Mucosa of stomach (tissue), 1 donor: Measurements from ENCODE around the gene ARHGAP6.

Experiments
- H3K27me3 ChIP-seq: one replicate; pipeline ENCODE4 v1.7.0; 2013; ENCODE audit warnings: mild to moderate bottlenecking, low read length; ENCODE audit not compliant: control insufficient read depth, insufficient read depth
- H3K36me3 ChIP-seq: one replicate; pipeline ENCODE4 v1.7.0; 2013; ENCODE audit warnings: low read length; ENCODE audit not compliant: control insufficient read depth, insufficient read depth
- H3K4me1 ChIP-seq: one replicate; pipeline ENCODE4 v1.7.0; 2013; ENCODE audit warnings: mild to moderate bottlenecking, low read length; ENCODE audit not compliant: control insufficient read depth, insufficient read depth
- H3K4me3 ChIP-seq: one replicate; pipeline ENCODE4 v1.7.0; 2013; ENCODE audit warnings: low read length
- H3K9ac ChIP-seq: one replicate; pipeline ENCODE4 v1.7.0; 2013; ENCODE audit warnings: mild to moderate bottlenecking, low read length, moderate library complexity
- H3K9me3 ChIP-seq: one replicate; pipeline ENCODE4 v1.7.0; 2013; ENCODE audit warnings: mild to moderate bottlenecking, low read length, moderate library complexity; ENCODE audit not compliant: control insufficient read depth
- donor health status: Pancreatic carcinoma.

ARHGAP6 gene

DNA sequence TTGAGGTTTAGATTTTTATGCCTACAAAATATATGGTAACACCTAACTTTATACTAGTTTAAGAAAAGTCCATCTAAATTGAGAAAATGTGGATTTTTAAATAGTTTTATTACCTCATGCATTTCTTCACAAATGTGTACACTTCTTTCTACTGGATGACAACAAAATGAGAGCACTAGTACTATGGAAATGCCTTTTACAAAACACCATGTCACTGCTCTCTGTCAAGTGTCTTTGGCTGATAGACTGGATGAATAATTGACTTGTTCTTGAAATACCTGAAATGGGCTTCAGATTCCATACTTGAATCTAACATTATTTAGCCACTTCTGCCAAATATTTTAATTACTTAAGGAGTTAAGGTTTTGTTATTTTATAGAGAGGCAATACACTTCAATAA is 323.0 kb downstream of the ARHGAP6 start:
- Histone ChIP-seq H3K36me3 (no peaks in the 10 kb centered on the region), H3K9ac (no peak overlapping the region), H3K9me3 (no peaks in the 10 kb centered on the region), H3K4me3 (no peak overlapping the region), H3K4me1 (peaks cover 17% of the 10 kb centered on the region), H3K27me3 (no peaks in the 10 kb centered on the region)

DNA sequence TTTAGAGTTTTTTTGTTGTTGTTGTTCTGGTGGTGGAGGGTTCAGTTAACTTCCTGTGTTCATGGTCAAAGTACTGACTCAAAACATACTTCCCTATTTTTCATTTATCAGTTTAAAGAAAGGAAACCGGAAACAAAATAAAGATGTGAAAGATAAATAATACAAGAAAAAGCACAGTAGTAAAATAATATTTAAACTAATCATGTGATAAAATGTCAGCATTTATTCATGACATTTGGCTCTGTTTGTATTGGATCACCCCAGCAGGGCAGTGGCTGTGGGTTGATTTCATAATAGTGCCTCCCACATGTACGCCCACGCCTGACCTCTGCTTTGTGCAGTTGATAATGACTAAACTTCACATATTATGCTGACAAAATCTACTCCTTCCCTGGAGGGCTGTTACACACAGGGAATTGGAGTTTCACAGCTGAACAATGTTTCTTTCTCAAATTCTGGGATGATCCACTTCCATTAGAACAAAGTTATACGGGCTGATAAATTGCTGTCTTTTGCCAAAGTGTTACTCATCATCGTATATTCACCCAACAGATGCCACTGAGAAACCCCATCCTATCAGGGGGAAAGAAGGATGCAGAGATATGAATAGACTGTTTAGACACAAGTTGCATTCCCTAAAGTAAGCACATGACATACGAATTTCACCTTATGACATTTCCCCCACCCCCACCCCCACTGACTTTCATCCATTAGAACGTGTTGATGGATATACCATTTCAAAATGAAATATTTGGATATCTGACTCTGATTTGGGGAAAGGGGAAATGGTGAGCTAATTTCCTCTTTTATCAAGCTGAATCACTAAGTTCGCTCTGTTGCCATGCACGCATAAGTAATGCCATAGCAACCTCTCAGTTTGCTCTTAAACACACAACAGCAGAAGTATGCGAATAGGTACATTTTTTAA is 324.2 kb downstream of the ARHGAP6 start:
- no peaks in the 10 kb centered on the region for H3K27me3 ChIP-seq
- H3K4me3 ChIP-seq = no peak overlapping the region

DNA sequence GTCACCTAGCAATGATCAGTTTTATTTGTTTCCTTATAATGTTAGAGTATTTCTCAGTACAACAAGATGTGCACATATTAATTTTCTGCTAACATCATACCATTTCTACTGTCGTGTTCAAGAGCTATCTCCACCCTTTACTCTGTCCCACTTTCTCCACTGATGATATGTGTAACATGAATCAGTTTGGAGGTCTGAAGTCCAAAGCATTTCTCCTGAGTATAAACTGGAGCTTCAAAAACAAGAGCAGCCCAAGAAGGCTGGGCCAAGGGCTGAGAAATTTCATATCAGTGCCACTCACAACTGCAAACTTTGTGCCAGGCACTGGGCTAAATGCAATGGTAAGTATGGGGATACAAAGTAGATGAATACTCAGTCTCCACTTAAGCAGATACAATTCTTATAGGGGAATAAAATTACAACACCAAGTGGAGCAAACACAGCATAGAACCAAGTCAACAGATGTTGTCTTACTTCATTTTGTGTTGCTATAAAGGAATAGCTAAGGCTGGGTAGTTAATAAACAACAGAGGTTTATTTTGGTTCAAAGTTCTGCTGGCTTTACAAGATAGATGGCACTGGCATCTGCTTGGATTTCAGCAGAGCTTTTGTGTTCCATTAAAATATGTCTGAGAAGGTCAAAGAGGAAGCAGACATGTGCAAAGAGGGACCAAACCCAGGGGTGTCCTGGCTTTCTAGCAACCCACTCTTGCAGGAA is 328.3 kb downstream of the ARHGAP6 start:
- Histone ChIP-seq H3K36me3 (no peaks in the 10 kb centered on the region), H3K4me1 (peaks cover 21% of the 10 kb centered on the region), H3K9me3 (no peaks in the 10 kb centered on the region), H3K4me3 (no peak overlapping the region), H3K27me3 (no peaks in the 10 kb centered on the region), H3K9ac (no peak overlapping the region)

More for the DNA sequence above, 324.2 kb downstream of the ARHGAP6 start:
- Histone ChIP-seq H3K4me1 (peaks cover 21% of the 10 kb centered on the region), H3K9me3 (no peaks in the 10 kb centered on the region), H3K36me3 (no peaks in the 10 kb centered on the region), H3K9ac (no peak overlapping the region)

DNA sequence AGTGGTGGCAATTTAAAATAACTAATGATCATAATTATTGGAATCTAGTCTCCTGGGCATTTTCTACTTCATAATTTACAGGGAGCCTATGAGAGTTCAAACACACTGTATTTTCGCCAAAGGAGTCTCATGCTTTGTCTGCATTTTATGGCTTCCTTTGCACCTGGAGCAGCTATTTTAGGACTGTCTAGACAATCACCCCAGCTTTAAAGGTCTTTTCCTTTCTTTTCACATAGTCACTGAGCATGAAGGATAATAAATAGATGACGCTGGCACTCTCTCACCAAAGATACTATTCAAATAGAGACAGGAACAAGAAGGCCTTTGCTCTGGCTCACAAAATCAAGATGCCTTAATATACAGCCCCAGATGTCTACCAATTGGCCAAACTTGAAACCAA is 329.5 kb downstream of the ARHGAP6 start:
- H3K4me1 ChIP-seq = peaks cover 16% of the 10 kb centered on the region
- H3K4me3 ChIP-seq = no peak overlapping the region
- H3K9ac ChIP-seq = no peak overlapping the region
- H3K27me3 ChIP-seq = no peaks in the 10 kb centered on the region
- H3K9me3 ChIP-seq = no peaks in the 10 kb centered on the region
- H3K36me3 ChIP-seq = no peaks in the 10 kb centered on the region

DNA sequence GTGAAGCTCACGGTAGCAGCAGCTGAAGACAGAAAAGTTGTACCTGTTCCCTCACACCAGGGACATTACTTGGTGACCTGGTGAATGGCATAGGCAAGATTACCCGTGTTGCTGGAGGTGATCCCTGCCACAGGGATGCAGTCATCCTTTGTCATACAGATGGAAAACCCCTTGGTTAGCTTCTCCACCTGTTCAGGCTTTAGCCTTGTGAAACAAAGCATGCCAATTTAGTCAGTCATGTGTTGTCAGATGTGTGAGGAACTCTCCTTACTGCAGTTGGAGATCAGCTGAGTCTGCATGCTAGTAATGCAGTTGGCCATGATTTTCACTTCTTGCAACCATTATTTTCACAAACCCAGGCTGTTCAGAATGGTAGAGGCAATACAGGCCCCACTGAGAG is 331.6 kb downstream of the ARHGAP6 start:
- Histone ChIP-seq H3K9ac (no peak overlapping the region), H3K9me3 (no peaks in the 10 kb centered on the region), H3K4me1 (peaks cover 21% of the 10 kb centered on the region), H3K36me3 (no peaks in the 10 kb centered on the region), H3K4me3 (no peak overlapping the region), H3K27me3 (no peaks in the 10 kb centered on the region)

DNA sequence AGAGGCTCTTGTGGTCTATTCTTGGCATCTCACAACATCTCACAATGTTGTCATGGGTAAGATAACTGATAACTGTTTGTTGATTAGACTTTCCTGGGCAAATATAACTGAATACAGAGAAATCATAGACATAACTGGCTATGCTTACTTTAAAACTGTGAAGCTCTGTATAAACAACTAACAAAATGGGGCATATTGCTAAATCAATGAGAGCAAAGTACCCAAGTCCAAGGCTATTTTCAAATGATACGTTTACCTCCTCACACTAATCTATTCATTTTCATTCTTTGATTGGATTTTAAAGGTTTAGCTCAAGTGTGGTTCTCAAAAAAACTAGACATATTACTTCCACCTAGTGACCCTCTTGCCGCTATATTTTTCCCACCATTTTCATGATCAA is 333.9 kb downstream of the ARHGAP6 start:
- Histone ChIP-seq H3K4me1 (peaks cover 5% of the 10 kb centered on the region), H3K9ac (no peak overlapping the region), H3K27me3 (no peaks in the 10 kb centered on the region), H3K9me3 (no peaks in the 10 kb centered on the region), H3K4me3 (no peak overlapping the region), H3K36me3 (no peaks in the 10 kb centered on the region)

DNA sequence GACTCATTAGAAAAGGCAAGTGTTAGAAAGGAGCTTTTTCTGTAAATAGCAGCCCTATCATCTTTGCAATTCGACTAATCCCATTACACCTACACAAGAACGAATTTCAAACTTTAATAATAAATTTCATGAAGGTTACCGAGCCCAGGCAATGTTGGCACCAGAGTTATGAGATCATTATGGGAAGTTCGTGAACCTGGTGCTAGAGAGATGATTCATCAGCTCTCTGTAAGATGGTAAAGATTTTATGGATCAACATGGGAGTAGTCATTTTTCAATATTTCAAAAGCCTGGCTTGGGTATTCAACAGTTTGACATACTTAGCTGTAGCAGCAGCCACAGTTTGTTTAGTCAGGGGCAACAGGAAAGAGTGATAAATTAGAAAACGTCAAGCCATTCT is 336.7 kb downstream of the ARHGAP6 start:
- H3K9ac ChIP-seq = no peak overlapping the region
- no peaks in the 10 kb centered on the region for H3K27me3 ChIP-seq
- no peaks in the 10 kb centered on the region for H3K9me3 ChIP-seq
- H3K36me3 ChIP-seq = no peaks in the 10 kb centered on the region
- H3K4me1 ChIP-seq = peaks cover 5% of the 10 kb centered on the region
- H3K4me3 ChIP-seq = no peak overlapping the region

DNA sequence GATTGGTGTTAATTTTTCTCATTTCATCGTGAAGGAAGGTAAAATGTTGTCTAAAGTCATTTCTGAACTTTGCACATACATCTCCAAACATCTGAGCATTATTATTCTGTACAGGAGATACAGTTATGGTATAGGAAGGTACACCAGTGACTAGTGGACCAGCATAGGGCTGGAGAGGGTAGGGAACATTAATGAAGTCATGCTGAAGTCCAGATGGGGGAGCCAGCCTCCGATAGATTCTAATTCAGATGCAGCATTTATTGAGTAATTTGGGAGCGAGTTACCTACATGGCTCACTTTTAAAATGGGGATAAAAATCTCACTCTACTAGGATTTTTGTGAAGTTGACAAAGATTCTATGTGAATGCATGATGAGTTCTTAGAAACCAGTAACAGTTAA is 337.6 kb downstream of the ARHGAP6 start:
- Histone ChIP-seq H3K27me3 (no peaks in the 10 kb centered on the region), H3K9me3 (no peaks in the 10 kb centered on the region), H3K4me1 (peaks cover 5% of the 10 kb centered on the region), H3K36me3 (no peaks in the 10 kb centered on the region), H3K4me3 (no peak overlapping the region), H3K9ac (no peak overlapping the region)

DNA sequence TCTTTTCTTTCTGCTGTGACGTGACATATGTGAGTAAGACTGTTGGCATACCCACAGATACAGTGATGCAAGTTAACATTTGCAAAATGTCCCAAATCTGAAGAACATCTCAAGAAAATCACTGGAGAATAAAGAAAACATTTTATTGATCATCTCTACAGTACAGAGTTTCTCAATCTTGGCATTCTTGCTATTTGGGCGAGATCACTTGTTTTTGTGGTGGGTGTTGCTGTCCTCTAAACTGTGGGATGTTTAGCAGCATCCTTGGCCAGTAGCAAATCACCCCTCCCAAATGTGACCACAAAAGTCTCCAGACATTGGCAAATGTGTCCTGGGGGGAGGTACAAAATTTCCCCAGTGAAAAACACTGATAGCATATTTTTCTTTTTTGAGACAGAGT is 343.7 kb downstream of the ARHGAP6 start:
- Histone ChIP-seq H3K27me3 (no peaks in the 10 kb centered on the region), H3K36me3 (no peaks in the 10 kb centered on the region), H3K9me3 (no peaks in the 10 kb centered on the region), H3K4me3 (no peak overlapping the region), H3K9ac (no peak overlapping the region), H3K4me1 (no peaks in the 10 kb centered on the region)

DNA sequence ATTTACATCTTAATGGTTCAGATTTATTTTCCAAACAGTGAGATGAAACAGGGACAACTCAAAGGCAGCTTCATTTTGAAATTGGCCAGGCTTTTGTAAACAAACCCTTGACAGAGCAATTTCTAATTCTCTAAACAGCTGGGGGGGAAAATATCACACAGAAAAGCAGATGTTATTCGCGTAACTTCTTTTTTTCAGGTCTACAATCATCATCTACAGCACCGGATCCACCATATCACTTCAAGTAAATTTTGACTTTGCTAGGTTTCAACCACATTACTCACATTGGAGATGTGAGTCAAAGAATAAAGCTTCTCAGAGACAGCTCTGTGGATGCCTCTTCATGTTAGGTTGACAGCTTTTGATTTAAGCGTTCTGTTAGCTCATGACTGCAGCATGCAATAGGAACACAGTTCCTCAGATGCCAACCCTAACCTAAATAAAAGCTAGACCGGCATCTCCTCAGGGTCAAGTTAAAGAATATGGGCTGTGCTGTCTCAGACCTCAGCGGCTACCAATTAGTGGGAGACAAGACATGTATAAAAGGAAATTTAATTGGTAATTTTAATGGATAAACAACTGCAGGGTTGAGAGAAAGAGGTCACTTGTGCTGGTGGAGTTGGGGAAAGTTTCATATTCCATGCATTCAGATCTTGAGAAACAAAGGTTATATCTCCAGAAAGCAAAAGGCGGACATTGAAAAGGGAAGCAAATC is 345.8 kb downstream of the ARHGAP6 start:
- Histone ChIP-seq H3K36me3 (no peaks in the 10 kb centered on the region), H3K4me1 (no peaks in the 10 kb centered on the region), H3K9ac (no peak overlapping the region), H3K4me3 (no peak overlapping the region), H3K27me3 (no peaks in the 10 kb centered on the region), H3K9me3 (no peaks in the 10 kb centered on the region)

DNA sequence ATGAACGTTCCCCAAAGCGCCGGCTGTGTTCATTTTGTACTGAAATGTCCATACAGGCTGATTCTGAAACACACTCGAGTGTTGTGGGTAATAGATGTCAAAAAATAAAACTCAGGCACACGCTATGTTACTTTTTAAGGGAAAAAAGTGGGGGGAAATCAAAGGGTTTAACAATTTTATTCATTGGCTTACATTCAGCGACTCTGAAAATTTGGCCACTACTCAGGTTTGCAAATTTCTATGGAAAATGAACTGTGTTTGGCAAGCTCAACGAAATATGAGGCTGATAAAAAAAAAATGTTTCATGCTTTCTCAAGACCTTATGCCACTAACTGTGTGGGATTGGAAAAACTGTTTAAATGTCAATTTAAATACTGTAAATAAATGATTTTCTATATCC is 354.0 kb downstream of the ARHGAP6 start:
- Histone ChIP-seq H3K9ac (no peak overlapping the region), H3K36me3 (no peaks in the 10 kb centered on the region), H3K4me1 (no peaks in the 10 kb centered on the region), H3K4me3 (no peak overlapping the region), H3K27me3 (no peaks in the 10 kb centered on the region), H3K9me3 (no peaks in the 10 kb centered on the region)

DNA sequence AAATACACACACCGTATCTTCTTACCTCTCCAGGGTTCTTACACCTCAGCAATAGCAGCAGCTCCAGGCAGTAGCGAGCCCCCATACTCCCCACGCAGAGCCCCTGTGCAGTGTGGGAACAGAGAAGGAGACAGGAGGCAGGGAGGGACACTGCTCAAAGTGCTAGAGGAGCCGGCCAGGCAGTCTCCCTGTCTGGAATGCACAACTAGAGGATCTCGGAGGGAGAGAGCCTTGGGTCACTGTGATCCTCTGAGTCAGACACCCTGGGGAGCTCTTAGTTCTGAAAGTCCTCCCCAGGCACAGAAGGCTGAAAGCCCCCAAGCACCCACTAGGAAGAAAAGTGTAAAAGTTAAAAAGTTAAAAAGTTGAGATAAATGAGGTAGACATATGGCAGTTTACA is 356.5 kb downstream of the ARHGAP6 start:
- Histone ChIP-seq H3K9me3 (no peaks in the 10 kb centered on the region), H3K9ac (no peak overlapping the region), H3K36me3 (no peaks in the 10 kb centered on the region), H3K27me3 (no peaks in the 10 kb centered on the region), H3K4me1 (no peaks in the 10 kb centered on the region), H3K4me3 (no peak overlapping the region)
